Stomach (tissue), 9 donors: Measurements from ENCODE around the gene FXYD4. TPM values are rescaled to one million over a fixed set of nuclear protein-coding genes. Genes with fewer than 3 reads are reported as not detected.

ENCODE experiments used
- DNase-seq, 2 donors: peaks; one replicate each; pipeline versions ENCODE4 v3.0.0 to v3.0.0-alpha.2; 2013 to 2019
- H3K27ac ChIP-seq, 5 donors: fragments of 200-600 bp in 4 of 5; sonication (generic) in 4 of 5; one replicate each; pipeline ENCODE4 v1.5.1; 2013 to 2019; ENCODE audit warnings: mild to moderate bottlenecking in 1 of 5, moderate library complexity in 1 of 5
- H3K27me3 ChIP-seq, 3 donors: fragments of 200-600 bp; sonication (generic); one replicate each; pipeline ENCODE4 v1.5.1; 2017 to 2019; ENCODE audit warnings: mixed run types in 1 of 3
- H3K36me3 ChIP-seq, 4 donors: fragments of 200-600 bp; sonication (generic); 1 replicate in 3 of 4; 2 replicates in 1 of 4; pipeline ENCODE4 v1.5.1; 2016 to 2019
- H3K4me1 ChIP-seq, 4 donors: fragments of 200-600 bp; sonication (generic); one replicate each; pipeline ENCODE4 v1.5.1; 2016 to 2019
- H3K4me3 ChIP-seq, 4 donors: fragments of 200-600 bp; sonication (generic) in 3 of 4; one replicate each; pipeline ENCODE4 v1.5.1; 2016 to 2019; ENCODE audit warnings: mild to moderate bottlenecking in 1 of 4
- H3K9me3 ChIP-seq, 4 donors: fragments of 200-600 bp; sonication (generic); one replicate each; pipeline ENCODE4 v1.5.1; 2016 to 2019
- CTCF ChIP-seq, 7 experiments: fragments of 450-650 bp in 4 of 7; fragments of 200-600 bp in 3 of 7; sonication (generic) in 3 of 7; IDR thresholded peaks; one replicate each; pipeline ENCODE4 v1.5.1; 2016 to 2019; ENCODE audit warnings: antibody characterized with exemption in 7 of 7, control low read depth in 2 of 7, mild to moderate bottlenecking in 1 of 7
- EP300 ChIP-seq: sonication (generic); formaldehyde crosslinking; IDR thresholded peaks from one replicate; pipeline ENCODE4 v1.6.1; 2017; ENCODE audit warnings: antibody characterized with exemption
- POLR2A ChIP-seq, 4 donors: fragments of 450-650 bp; IDR thresholded peaks; one replicate each; pipeline ENCODE4 v1.6.1; 2016; ENCODE audit warnings: antibody characterized with exemption in 4 of 4, control low read depth in 2 of 4, mild to moderate bottlenecking in 1 of 4, moderate library complexity in 1 of 4
- POLR2AphosphoS5 ChIP-seq, 3 donors: sonication (generic); formaldehyde crosslinking; IDR thresholded peaks; one replicate each; pipeline ENCODE4 v1.6.1; 2016; ENCODE audit warnings: antibody characterized with exemption in 3 of 3
- WGBS, 5 donors: extraction: QIAGEN DNeasy Blood & Tissue Kit in 3 of 5; methylation state at CpG; one replicate each; pipeline versions ENCODE4 v1.1.5 to v1.1.7; 2013 to 2018; 5-methylcytosine and 5-hydroxymethylcytosine counted together
- intact Hi-C: fragments of 100-400 bp; cut with DNase I; formaldehyde crosslinking; loops from one replicate; pipeline ENCODE4 v1.15.1; 2023; ENCODE audit warnings: low total_unique reads
- polyA plus RNA-seq, 3 donors: library from polyadenylated mRNA; stranded (reverse); fragments of 200-250 nt; gene quantifications; one replicate each; pipeline ENCODE4 v1.2.3, GENCODE V29; 2013
- total RNA-seq, 5 donors: library from RNA; depleted of rRNA; stranded (reverse); fragments of >200 nt; gene quantifications; one replicate each; pipeline versions ENCODE4 v1.1.0 to v1.2.3, GENCODE V29; 2014 to 2016
- donor health status: healthy with polysubstance abuse.
- donor health status: Bipolar disorder and iron deficiency.
- donor health status: healthy.

The FXYD4 gene
- total and polyA plus RNA-seq, 8 donors: 2.8 to 7.3 (median 6.0) TPM; not detected in 5

- 62 to 70% (median 65%) methylated on average over 14 of the region's 14 CpGs for WGBS, 5 donors
- no peaks in the 10 kb centered on the region for H3K9me3 ChIP-seq
- peak overlapping the region in 3 of 5 donors; percentile 31 to 64 (median 60) for H3K27ac ChIP-seq
- DNase-seq: peak in 1 of 2 donors; percentile 67
- H3K4me1 ChIP-seq: peaks cover 14 to 27% (median 21%) of the 10 kb centered on the region in 4 donors
- intact Hi-C loops: no loop called here
- TF ChIP-seq POLR2AphosphoS5 (IDR thresholded peaks at IDR 0.05) (no peak), EP300 (no peak), CTCF (IDR thresholded peaks at IDR 0.05) (no peak), POLR2A (IDR thresholded peaks at IDR 0.05) (no peak)
- H3K4me3 ChIP-seq: no peak overlapping the region
- H3K36me3 ChIP-seq: no peaks in the 10 kb centered on the region
- H3K27me3 ChIP-seq: no peaks in the 10 kb centered on the region
These were observed 46.7 kb downstream of the FXYD4 start for GRCh38 chr10:43417950-43418768.

- peak overlapping the region; percentile 90 to 99 (median 96) for H3K27ac ChIP-seq
- peaks cover 14 to 27% (median 21%) of the 10 kb centered on the region in 4 donors for H3K4me1 ChIP-seq
- TF ChIP-seq POLR2AphosphoS5 (IDR thresholded peaks at IDR 0.05): no peak
- no peak for TF ChIP-seq EP300
- no peak for TF ChIP-seq CTCF (IDR thresholded peaks at IDR 0.05)
- no peak for TF ChIP-seq POLR2A (IDR thresholded peaks at IDR 0.05)
- DNase-seq: no peak
- H3K9me3 ChIP-seq: no peaks in the 10 kb centered on the region
- intact Hi-C loops: no loop called here
- H3K27me3 ChIP-seq: no peaks in the 10 kb centered on the region
- 55 to 66% (median 58%) methylated on average over 18 of the region's 18 CpGs for WGBS, 5 donors
- peak overlapping the region; percentile 52 to 61 (median 58) for H3K4me3 ChIP-seq
- H3K36me3 ChIP-seq: no peaks in the 10 kb centered on the region
These were observed 48.5 kb downstream of the FXYD4 start for GRCh38 chr10:43419997-43420368.

GRCh38 chr10:43420369-43421200 lies 49.1 kb downstream of the FXYD4 start:
- TF ChIP-seq POLR2A (IDR thresholded peaks at IDR 0.05) (peak in 1 of 4 donors; percentile 18), EP300 (no peak), CTCF (IDR thresholded peaks at IDR 0.05) (peak in 1 of 7 experiments; percentile 10), POLR2AphosphoS5 (IDR thresholded peaks at IDR 0.05) (peak; percentile 60 to 87 (median 82))
- H3K4me3 ChIP-seq: peak overlapping the region; percentile 52 to 61 (median 58)
- H3K27me3 ChIP-seq: no peaks in the 10 kb centered on the region
- DNase-seq: peak; percentile 83 to 96
- peak overlapping the region; percentile 90 to 99 (median 96) for H3K27ac ChIP-seq
- intact Hi-C loops: no loop called here
- H3K36me3 ChIP-seq: no peaks in the 10 kb centered on the region
- WGBS, 5 donors: 0 to 1% (median 0%) methylated on average over 33 to 63 of the region's 63 CpGs
- H3K4me1 ChIP-seq: peaks cover 14 to 27% (median 21%) of the 10 kb centered on the region in 4 donors
- H3K9me3 ChIP-seq: no peaks in the 10 kb centered on the region

GRCh38 chr10:43421201-43421507 lies 49.7 kb downstream of the FXYD4 start:
- DNase-seq: no peak
- Histone ChIP-seq H3K4me1 (peaks cover 14 to 27% (median 21%) of the 10 kb centered on the region in 4 donors), H3K4me3 (peak overlapping the region; percentile 52 to 61 (median 58)), H3K9me3 (no peaks in the 10 kb centered on the region), H3K27ac (peak overlapping the region; percentile 90 to 99 (median 96)), H3K36me3 (no peaks in the 10 kb centered on the region), H3K27me3 (no peaks in the 10 kb centered on the region)
- WGBS, 5 donors: 11 to 22% (median 15%) methylated on average over 4 of the region's 4 CpGs
- TF ChIP-seq POLR2A (IDR thresholded peaks at IDR 0.05): no peak
- intact Hi-C loops: no loop called here
